Tongue (tissue), 2 donors: Measurements from ENCODE around the gene AK2. TPM values are rescaled to one million over a fixed set of nuclear protein-coding genes. Genes with fewer than 3 reads are reported as not detected.
"Not testable (repeated sequence)": the region's sequence is repeated elsewhere in the genome, so short reads cannot be mapped to it uniquely, and the experiment has no call there.

ENCODE experiments used
- DNase-seq: peaks from one replicate; pipeline ENCODE4 v3.0.0-alpha.2; 2015
- total RNA-seq: library from RNA; depleted of rRNA; stranded (reverse); fragments of >200 nt; gene quantifications from one replicate; pipeline ENCODE4 v1.2.3, GENCODE V29; 2014

Gene AK2
- total RNA-seq, 1 donor from 2014 or later = 109 TPM

DNA sequence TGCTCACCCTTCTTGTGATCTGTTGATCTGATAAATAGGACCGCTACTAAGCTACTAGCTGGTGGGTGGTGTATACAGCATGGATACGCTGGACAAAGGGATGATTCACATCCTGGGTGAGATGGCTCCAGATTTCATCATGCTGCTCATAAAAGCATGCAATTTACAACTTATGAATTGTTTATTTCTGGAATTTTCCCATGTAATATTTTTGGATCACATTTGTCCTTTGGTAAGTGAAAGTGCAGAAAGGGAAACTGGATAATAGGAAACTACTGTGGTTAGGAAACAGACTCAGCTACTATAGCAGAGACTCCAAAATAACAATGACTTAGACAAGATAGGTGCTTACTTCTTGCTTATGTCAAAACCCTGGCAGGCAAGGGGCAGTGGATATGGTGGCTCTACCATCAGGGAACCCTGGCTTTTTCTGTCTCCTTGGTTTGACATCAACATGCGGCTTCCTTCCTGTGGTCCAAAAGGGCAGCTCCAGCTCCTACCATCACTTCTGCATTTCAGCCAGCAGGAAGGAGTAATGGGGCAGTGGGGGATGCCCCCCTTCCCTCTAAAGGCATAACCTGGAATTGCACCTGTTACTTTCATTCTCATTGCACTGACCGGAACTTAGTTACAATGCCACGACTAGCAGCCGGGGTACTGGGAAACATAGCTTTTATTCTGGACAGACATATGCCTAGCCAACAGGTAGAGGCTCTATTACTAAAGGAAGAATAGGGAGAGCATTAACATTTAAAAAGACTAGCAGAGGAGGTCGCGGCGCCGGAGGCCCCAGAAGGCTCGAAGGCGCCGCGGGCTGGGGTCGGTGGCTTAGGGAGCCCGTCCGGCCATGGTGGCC, 13.8 kb upstream of the AK2 start:
- DNase-seq = no peak

DNA sequence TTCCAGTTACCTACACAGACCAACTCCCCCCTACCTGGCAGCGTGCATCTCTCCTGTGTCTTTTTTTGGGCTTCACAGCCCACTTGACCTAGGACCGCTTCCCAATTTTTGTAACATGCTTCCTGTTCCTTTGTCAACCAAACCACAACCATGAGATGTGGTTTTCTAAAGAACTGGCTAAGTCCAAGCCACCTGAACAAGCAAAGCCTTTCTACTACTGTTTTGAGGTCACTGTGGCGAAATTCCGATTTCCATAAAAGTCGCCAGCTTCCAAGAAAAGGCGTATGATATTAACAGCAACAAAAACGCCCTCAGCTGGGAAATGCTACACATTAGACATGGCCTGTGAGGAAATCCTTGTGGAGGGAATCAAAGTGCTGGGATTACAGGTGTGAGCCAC, 12.7 kb upstream of the AK2 start:
- DNase-seq = no peak

DNA sequence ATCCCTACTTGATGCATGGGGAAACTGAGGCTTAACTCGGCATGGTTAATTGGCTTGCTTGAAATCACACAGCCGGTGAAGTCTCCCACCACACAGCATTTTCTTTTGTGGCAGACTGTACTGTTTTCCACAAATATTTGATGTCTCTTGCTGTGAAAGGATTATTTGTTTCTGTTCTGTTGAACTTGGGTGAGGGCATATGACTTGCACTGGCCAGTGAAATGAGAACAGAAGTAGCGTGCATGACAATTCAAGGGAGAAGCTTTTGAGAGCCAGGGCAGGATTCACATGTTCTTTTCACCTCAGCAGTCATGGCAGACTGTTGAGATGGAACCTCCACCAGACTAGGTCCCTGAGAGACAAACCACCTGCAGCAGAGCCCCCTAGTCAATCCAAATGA, 11.7 kb upstream of the AK2 start:
- no peak for DNase-seq

DNA sequence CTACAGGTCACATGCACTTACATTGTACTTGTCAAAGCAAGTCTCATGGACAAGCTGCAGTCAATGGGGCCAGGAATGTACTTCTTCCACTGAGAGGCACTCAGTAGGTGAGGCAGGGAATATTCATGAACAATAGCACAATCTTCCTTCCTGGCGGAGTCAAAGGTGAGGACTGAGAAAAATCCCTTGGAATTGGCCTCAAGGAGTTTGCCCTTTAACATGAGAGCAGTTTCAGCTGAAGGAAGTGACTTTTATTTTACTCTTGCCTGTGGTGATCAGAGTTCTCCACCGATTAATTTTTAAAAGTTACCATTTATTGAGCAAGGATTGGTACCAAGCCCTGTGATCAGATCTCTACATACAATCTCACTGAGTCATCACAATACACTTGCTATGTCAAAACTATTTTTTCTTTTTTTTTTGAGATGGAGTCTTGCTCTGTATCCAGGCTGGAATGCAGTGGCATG, 11.2 kb upstream of the AK2 start:
- DNase-seq = no peak

- no peak for DNase-seq
Observed at GRCh38 chr1:33047290-33047689, 10.6 kb upstream of the AK2 start.

DNA sequence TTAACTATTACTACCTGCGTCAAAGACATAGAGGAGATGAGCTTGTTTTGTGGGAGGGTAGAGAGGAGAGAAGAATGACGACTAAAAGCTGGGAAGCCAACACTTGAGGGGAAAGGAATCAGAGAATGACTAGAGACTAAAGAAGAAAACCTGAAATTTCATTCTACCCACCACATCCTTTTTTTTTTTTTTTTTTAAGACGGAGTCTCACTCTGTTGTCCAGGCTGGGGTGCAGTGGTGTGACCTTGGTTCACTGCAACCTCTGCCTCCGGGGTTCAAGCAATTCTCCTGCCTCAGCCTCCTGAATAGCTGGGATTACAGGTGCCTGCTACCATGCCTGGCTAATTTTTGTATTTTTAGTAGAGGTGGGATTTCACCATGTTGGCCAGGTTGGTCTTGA, 9.6 kb upstream of the AK2 start:
- not testable (repeated sequence) for DNase-seq

DNA sequence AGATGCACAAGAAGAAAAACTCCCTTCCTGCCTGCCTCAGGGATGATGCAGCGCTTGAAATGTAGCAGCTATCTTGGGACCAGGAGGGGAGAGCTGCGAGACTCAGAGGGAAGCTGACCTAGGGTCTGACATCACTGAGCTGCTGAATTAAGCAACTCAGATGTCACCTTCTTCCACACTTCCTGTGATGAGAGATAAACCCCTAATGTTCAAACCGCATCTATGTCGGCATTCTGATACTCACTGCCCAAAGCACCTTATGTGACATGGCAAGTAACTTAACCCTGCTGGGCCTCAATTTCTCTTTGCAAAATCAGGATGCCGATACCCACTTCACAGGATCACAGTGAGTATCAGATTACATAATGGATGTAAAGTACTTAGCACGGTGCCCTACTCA, 9.1 kb upstream of the AK2 start:
- no peak for DNase-seq

- DNase-seq = no peak
Observed at GRCh38 chr1:33045246-33045645, 8.6 kb upstream of the AK2 start.

GRCh38 chr1:33043267-33044092, 6.8 kb upstream of the AK2 start:
- peak; percentile 58 for DNase-seq

DNA sequence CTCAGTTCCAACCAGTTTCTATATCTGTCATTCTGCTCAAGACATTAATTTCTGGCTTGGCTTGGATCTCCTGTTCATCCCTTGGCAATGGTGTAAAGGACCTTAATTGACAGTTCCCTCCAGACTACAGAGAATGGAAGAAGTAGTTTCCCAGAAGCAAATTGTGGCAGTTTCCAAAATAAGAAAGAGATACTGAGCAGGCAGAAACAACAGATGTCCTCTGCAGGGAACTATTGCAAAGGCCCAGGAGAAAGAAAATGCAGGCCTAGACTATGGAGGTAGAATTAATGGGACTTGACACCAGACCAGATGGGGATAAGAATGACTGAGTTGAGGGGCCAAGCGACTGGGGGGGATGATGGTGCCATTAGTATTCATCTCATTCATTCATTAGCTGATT, 6.1 kb upstream of the AK2 start:
- DNase-seq = peak; percentile 52

DNA sequence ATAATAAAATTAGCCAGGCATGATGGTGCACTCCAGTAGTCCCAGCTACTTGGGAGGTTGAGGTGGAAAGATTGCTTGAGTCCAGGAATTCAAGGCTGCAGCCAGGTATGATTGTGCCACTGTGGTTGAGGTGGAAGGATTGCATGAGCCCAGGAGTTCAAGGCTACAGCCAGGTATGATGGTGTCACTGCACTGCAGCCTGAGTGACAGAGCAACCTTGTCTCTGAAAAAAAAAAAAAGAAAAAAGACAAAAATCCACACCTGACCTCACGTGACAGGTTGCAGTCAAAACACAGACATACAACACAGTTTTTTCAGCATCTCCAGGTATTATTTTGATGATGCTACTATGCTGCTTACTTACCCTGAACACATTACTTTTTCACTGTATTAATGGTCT, 4.3 kb upstream of the AK2 start:
- DNase-seq = no peak

DNA sequence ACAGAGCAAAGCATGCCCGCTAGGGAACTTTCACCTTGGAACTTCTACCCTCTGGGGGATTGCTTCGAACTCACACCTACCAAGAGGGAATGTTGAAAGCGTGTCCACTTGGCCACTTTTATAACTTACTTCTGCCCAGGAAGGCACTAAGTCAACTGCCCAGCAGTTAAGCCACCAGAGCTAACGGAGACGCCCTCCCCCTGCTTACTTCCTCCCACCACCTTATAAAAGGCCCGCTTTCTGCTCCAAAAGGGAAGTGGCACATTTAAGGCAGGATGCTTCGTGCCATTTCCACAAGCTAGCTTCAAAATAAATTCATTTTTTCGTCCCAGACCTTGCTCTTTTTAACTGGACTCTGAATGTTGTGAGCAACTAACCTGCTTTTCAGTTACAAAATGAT, 3.2 kb upstream of the AK2 start:
- no peak for DNase-seq

DNA sequence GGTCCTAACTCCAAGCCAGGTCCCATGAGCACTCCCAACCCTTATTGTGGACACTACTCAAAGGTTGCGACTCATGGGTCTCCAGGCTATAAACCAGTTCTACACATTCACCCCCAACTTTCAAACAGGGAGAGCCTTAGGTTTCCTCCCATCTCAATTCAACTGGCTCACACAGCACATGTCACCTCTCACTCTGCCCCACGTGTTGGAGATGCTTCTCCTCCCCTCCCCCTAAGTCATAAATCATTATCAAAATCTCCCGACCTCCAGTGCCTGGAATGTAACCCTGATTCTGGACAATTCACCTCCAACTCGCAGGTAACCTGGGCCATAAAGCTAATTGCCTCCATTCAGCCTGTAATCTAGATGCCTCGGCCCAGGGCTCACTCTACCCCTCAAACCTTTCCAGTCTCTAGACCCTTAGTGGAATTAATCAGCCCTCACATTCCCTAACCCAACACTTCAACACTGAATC, 595 bp downstream of the AK2 start:
- no peak for DNase-seq

DNA sequence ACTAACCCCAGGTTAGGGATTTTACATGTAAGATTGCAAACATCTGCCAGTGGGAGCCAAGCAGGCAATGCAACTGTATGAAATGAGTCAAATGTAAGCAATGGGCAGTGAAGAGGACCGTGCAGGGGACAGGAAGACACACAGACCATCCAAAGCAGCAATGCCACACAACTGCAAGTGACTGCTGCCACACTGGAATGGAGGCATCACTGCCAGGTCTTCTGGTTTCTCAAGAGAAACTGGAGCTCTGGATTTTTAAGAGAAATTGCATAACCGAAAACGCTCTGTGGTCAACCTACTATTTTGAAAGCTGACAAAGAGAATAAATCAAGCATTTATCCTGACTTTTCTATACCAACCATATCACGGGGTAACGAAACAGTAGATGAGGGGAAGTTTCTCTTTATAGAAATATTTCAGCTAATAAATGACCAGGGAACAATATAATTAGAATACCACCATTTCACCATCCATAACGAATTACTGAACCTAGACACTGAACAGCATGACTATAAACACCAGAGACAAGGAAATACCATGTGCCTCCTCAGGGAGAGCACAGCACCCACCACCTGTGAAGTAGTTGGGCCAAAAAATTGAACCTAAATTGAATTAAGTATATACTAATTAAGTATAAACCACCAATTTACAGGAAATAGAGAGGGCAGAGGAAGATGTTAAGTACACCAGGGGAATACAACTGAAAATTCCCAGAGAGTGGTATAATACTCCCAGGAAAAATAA, 4.4 kb downstream of the AK2 start:
- no peak for DNase-seq

- no peak for DNase-seq
Observed at GRCh38 chr1:33031506-33031905, 5.2 kb downstream of the AK2 start.

- peak; percentile 48 for DNase-seq
Observed at GRCh38 chr1:33030575-33030974, 6.1 kb downstream of the AK2 start.

DNA sequence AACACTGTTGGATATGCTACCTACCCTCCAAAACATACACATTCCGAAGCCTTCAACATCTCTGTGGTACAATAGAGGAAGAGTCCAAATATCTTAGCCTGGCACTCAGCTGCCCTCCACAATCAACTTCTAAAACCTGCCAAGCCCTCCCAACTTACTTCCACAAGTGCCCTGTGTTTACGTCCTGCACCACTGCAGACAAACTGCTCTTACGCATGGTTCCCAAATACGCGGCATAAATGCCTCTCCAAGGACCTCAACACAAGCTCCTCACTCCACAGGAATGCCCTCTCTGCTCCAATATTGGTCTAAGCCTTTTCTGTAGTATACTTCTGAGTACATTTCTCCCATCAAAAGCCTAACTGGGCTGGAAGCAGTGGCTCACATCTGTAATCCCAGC, 6.8 kb downstream of the AK2 start:
- DNase-seq = no peak

DNA sequence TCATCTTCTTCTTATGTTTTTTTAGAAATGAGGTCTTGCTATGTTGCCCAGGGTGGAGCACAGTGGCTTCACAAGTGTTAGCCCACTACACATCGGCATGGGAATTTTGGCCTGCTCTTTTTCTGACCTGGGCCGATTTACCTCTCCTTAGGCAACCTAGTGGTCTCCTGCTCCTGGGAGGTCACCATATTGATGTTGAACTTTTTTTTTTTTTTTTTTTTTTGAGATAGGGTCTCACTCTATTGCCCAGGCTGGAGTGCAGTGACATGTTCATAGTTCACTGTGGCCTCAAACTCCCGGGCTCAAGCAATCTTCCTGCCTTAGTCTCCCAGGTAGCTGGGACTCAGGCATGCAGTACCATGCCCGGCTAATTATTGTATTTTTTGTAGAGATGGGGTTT, 7.5 kb downstream of the AK2 start:
- DNase-seq = no peak

DNA sequence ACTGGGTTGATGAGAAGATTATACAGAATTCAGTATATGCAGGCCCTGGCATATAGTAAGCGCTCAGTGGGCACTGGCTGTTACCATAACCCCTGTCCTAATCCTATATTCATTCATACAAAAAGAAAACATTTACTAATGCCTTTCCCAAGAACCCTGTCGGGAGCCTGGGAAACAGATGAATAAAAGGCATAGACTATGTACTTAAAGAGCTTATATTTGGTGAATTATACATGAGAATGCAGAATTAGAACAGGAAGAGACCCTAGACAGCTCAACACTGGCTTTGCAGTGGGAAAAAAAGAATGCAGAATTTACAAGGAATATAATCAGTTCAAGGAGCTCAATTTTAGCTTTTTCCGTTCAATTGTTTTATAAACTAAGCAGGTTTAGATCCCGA, 10.9 kb downstream of the AK2 start:
- no peak for DNase-seq

GRCh38 chr1:33025180-33025569, 11.5 kb downstream of the AK2 start:
- no peak for DNase-seq

GRCh38 chr1:33024430-33025179, 12.1 kb downstream of the AK2 start:
- DNase-seq = not testable (repeated sequence)

- no peak for DNase-seq
Observed at GRCh38 chr1:33022650-33023200, 14.0 kb downstream of the AK2 start.
